BJ (cell line): ENCODE results near the gene ALOXE3. TPM values are rescaled to one million over a fixed set of nuclear protein-coding genes. Genes with fewer than 3 reads are reported as not detected.

Source experiments
- CTCF ChIA-PET: fragments of 350-600 bp; formaldehyde crosslinking; extraction: SDS; loops from one replicate; lab custom pipeline; 2021; ENCODE audit warnings: antibody characterized with exemption, inconsistent platforms; lab: Yijun Ruan, JAX
- POLR2A ChIA-PET: fragments of 300-600 bp; sonication (Branson Sonifier 250); formaldehyde crosslinking; extraction: SDS; loops from one replicate; lab custom pipeline; 2021; ENCODE audit warnings: antibody characterized with exemption; lab: Charles Lee
- DNase-seq: peaks from one replicate; pipeline ENCODE4 v3.0.0-alpha.2; 2011; ENCODE audit warnings: low read depth
- H3K27me3 ChIP-seq: 2 replicates; pipeline ENCODE4 v1.6.0; 2011; ENCODE audit warnings: low read length; ENCODE audit not compliant: control insufficient read depth, insufficient read depth
- H3K36me3 ChIP-seq: 2 replicates; pipeline ENCODE4 v1.5.1; 2011; ENCODE audit warnings: low read length; ENCODE audit not compliant: control insufficient read depth, insufficient read depth
- H3K4me3 ChIP-seq: 2 replicates; pipeline ENCODE4 v1.5.1; 2011; ENCODE audit warnings: low read depth, mild to moderate bottlenecking, control low read depth, low read length
- CTCF ChIP-seq: IDR thresholded peaks from 2 replicates; pipeline ENCODE4 v1.5.1; 2011; ENCODE audit warnings: low read depth, mild to moderate bottlenecking, control low read depth, inconsistent platforms, low read length, moderate library complexity; ENCODE audit not compliant: insufficient read depth
- polyA plus RNA-seq: library from polyadenylated mRNA; depleted of rRNA; stranded (reverse); fragments of >200 nt; gene quantifications from 2 replicates; pipeline ENCODE4 v1.2.3, GENCODE V29; 2011

The ALOXE3 gene
- polyA plus RNA-seq, 1 experiment = 0.10 TPM

- Histone ChIP-seq H3K36me3 (no peaks in the 10 kb centered on the region), H3K4me3 (no peak overlapping the region), H3K27me3 (peaks cover 10% of the 10 kb centered on the region)
- no peak for TF ChIP-seq CTCF
- CTCF ChIA-PET = interaction anchor here (0.5 to 1.0 kb wide), 2 partner anchors 64 to 167 kb away, joined by 4 read pairs; no protein-coding TSS in a partner anchor
- no peak for DNase-seq
- POLR2A ChIA-PET = no interaction called here
Measured at GRCh38 chr17:8053600-8053999, 64.7 kb downstream of the ALOXE3 start.

- Histone ChIP-seq H3K36me3 (no peaks in the 10 kb centered on the region), H3K4me3 (no peak overlapping the region), H3K27me3 (peaks cover 9% of the 10 kb centered on the region)
- CTCF ChIA-PET = interaction anchor here (0.5 to 1.3 kb wide), 3 partner anchors 8 to 168 kb away, joined by 3 to 5 read pairs (median 4); no protein-coding TSS in a partner anchor
- DNase-seq = no peak
- no peak for TF ChIP-seq CTCF
- POLR2A ChIA-PET = no interaction called here
Measured at GRCh38 chr17:8052256-8053252, 65.8 kb downstream of the ALOXE3 start.

DNA sequence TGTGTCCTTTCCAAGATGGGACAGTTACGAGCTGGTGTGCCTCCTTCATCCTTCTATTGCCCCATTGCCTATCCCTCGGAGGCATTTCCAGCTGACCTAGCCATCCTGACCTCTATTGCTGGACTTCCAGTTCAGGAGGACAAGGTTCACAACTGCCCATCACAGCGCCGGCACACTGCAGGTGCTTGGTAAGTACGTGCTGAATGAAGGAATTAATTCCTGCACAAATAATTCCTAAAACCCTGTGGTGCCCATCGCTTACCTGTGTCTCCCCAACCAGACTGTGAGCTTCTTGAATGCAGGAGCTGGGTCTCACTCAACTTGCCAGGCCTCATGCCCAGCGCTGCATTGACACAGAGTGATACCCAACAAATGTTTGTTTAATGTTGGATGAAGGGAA, 66.5 kb downstream of the ALOXE3 start:
- no peaks in the 10 kb centered on the region for H3K36me3 ChIP-seq
- DNase-seq = no peak
- ChIA-PET CTCF (interaction anchor here (0.9 to 1.3 kb wide), 2 partner anchors 8 to 61 kb away, joined by 3 to 5 read pairs; no protein-coding TSS in a partner anchor), POLR2A (no interaction called here)
- no peak overlapping the region for H3K4me3 ChIP-seq
- peaks cover 13% of the 10 kb centered on the region for H3K27me3 ChIP-seq
- TF ChIP-seq CTCF = no peak

DNA sequence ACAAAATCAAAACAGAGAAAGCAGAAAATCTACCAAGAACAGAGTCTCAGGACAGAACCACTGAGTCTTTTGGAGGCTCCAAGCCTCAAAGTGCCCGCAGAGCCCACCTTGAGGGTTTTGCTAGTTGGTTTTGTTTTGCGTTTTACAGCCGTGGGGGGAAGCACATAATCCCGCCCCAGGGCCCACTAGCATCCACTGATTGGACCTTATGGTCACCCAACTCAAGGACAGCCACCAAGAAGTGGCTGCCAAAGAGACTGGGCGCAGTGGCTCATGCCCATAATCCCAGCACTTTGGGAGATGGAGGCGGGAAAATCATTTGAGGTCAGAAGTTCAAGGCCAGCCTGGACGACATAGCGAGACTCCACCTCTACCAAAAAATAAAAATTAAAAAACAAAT, 69.6 kb downstream of the ALOXE3 start:
- no peak overlapping the region for H3K4me3 ChIP-seq
- POLR2A ChIA-PET = no interaction called here
- no peaks in the 10 kb centered on the region for H3K36me3 ChIP-seq
- no peak for DNase-seq
- TF ChIP-seq CTCF = no peak
- CTCF ChIA-PET = interaction anchor here (3.1 kb wide), 1 partner anchor 9 kb away, joined by 21 read pairs; no protein-coding TSS in a partner anchor
- peaks cover 22% of the 10 kb centered on the region for H3K27me3 ChIP-seq

- ChIA-PET POLR2A (no interaction called here), CTCF (interaction anchor here (1.2 to 3.3 kb wide), 5 partner anchors 10 to 136 kb away, joined by 3 to 21 read pairs (median 7); no protein-coding TSS in a partner anchor)
- peaks cover 24% of the 10 kb centered on the region for H3K27me3 ChIP-seq
Measured at GRCh38 chr17:8048236-8048635, 70.1 kb downstream of the ALOXE3 start.

More at GRCh38 chr17:8048236-8048635, 70.1 kb downstream of the ALOXE3 start:
- DNase-seq = no peak
- TF ChIP-seq CTCF = no peak
- Histone ChIP-seq H3K4me3 (no peak overlapping the region), H3K36me3 (no peaks in the 10 kb centered on the region)
